ENCODE results near the gene SERPINE1. TPM values are rescaled to one million over a fixed set of nuclear protein-coding genes. Genes with fewer than 3 reads are reported as not detected.

The SERPINE1 gene
- total RNA-seq, 1 experiment from 2014 or later, result 12.8 TPM

GRCh38 chr7:101122933-101123702 is 3.8 kb upstream of the SERPINE1 start:
- no peak for DNase-seq (ENCODE audit: low read depth, low spot score)
- peaks cover 68 to 99% of the 10 kb centered on the region in 2 experiments for H3K4me1 ChIP-seq (ENCODE audit: control insufficient read depth in 1 of 2, insufficient read depth in 2 of 2, low read length in 2 of 2)
- H3K9me2 ChIP-seq (ENCODE audit: insufficient read depth), result no peaks in the 10 kb centered on the region
- ChIA-PET RAD21 (ENCODE audit: low non-redundant PET in 1 of 2, low total read pairs in 2 of 2, uncharacterized antibody in 2 of 2, unreplicated experiment in 2 of 2) (interaction anchor here in 1 of 2 experiments (0.7 kb wide), 1 partner anchor 29 kb away, joined by 4 read pairs; no protein-coding TSS in a partner anchor), CTCF (interaction anchor here (1.5 to 2.2 kb wide), 3 partner anchors 15 to 45 kb away, joined by 3 to 13 read pairs (median 5); no protein-coding TSS in a partner anchor), POLR2A (interaction anchor here (0.7 to 2.8 kb wide), 5 partner anchors 7 to 186 kb away, joined by 3 to 8 read pairs (median 3); no protein-coding TSS in a partner anchor)
- peak overlapping the region; percentile 46 to 56 for H3K4me3 ChIP-seq (replicated peaks in 1 of 2; ENCODE audit: low read depth in 1 of 2, low read length in 2 of 2)
- peak overlapping the region; percentile 73 for H3K9ac ChIP-seq (ENCODE audit: low read length)
- H3K27ac ChIP-seq (ENCODE audit: low read depth, low read length), result peak overlapping the region; percentile 75
- no peaks in the 10 kb centered on the region for H3K79me2 ChIP-seq (ENCODE audit: insufficient read depth, low read length)
- H3K27me3 ChIP-seq (ENCODE audit: insufficient read depth, low read length), result no peaks in the 10 kb centered on the region
- peak overlapping the region; percentile 81 for H3K4me2 ChIP-seq (ENCODE audit: low read length)
- H2AFZ ChIP-seq (ENCODE audit: low read depth, low read length, poor library complexity, severe bottlenecking), result no peak overlapping the region
- ATAC-seq, result no peak
- no peaks in the 10 kb centered on the region for H3K36me3 ChIP-seq (ENCODE audit: control insufficient read depth in 1 of 2, insufficient read depth in 2 of 2, low read length in 2 of 2)
- H4K20me1 ChIP-seq (ENCODE audit: insufficient read depth), result no peaks in the 10 kb centered on the region
- BruUV-seq (replicated peaks), result no TSS peak
- H3K9me3 ChIP-seq (ENCODE audit: control insufficient read depth in 1 of 2, insufficient read depth in 1 of 2, low read depth in 1 of 2, low read length in 2 of 2), result no peaks in the 10 kb centered on the region
- intact Hi-C loops (cut with micrococcal nuclease), result no loop called here
- no peak for TF ChIP-seq MAX (IDR thresholded peaks at IDR 0.05)
- TF ChIP-seq SRF (IDR thresholded peaks at IDR 0.05; ENCODE audit: low read depth), result no peak
- no peak for TF ChIP-seq JUND (IDR thresholded peaks at IDR 0.05)
- no peak for TF ChIP-seq ELF1 (IDR thresholded peaks at IDR 0.05; ENCODE audit: borderline replicate concordance, low read depth)
- no peak for TF ChIP-seq TCF7L2 (IDR thresholded peaks at IDR 0.05; ENCODE audit: borderline replicate concordance, extremely low read depth, insufficient read depth, insufficient read length)
- no peak for TF ChIP-seq ZBTB33 (IDR thresholded peaks at IDR 0.05; ENCODE audit: extremely low read depth, insufficient replicate concordance, low read length)
- TF ChIP-seq FOSL1 (IDR thresholded peaks at IDR 0.05; ENCODE audit: low read depth), result no peak
- no peak for TF ChIP-seq POLR2A (IDR thresholded peaks at IDR 0.05; ENCODE audit: borderline replicate concordance, extremely low read depth, insufficient read depth, insufficient read length)
- no peak for TF ChIP-seq POLR2AphosphoS5 (IDR thresholded peaks at IDR 0.05; ENCODE audit: low read depth, low read length)
- TF ChIP-seq CTCF (IDR thresholded peaks at IDR 0.05 in 2 of 3, conservative IDR thresholded peaks at IDR 0.05 in 1 of 3; ENCODE audit: borderline replicate concordance in 1 of 3, insufficient read depth in 1 of 3, low read depth in 2 of 3, low read length in 2 of 3), result no peak
